HepG2 (cell line): ENCODE results near the gene SRSF8. TPM values are rescaled to one million over a fixed set of nuclear protein-coding genes. Genes with fewer than 3 reads are reported as not detected.

ENCODE experiments used
- FOXO1 ChIP-seq: sonication (generic); formaldehyde crosslinking; IDR thresholded peaks from 2 replicates; pipeline ENCODE4 v1.4.0; 2020; ENCODE audit warnings: missing genetic modification reagents
- IKZF4 ChIP-seq: sonication (generic); formaldehyde crosslinking; IDR thresholded peaks from 2 replicates; pipeline ENCODE4 v1.5.1; 2020; ENCODE audit warnings: borderline replicate concordance, mild to moderate bottlenecking, low read depth, missing genetic modification reagents; ENCODE audit errors: not compliant biosample characterization
- MEIS2 ChIP-seq: sonication (generic); formaldehyde crosslinking; IDR thresholded peaks from 2 replicates; pipeline ENCODE4 v1.9.0; 2021; ENCODE audit warnings: mild to moderate bottlenecking, missing genetic modification reagents
- SKI ChIP-seq: fragments of 450-650 bp; IDR thresholded peaks from one replicate; pipeline ENCODE4 v1.6.1; 2018; ENCODE audit warnings: mild to moderate bottlenecking; ENCODE audit not compliant: partially characterized antibody
- SP5 ChIP-seq: IDR thresholded peaks from 2 replicates; pipeline ENCODE4 v1.6.1; 2016; ENCODE audit warnings: low read depth, borderline replicate concordance
- ZBTB38 ChIP-seq: sonication (generic); formaldehyde crosslinking; IDR thresholded peaks from 2 replicates; pipeline ENCODE4 v1.5.1; 2020; ENCODE audit warnings: mild to moderate bottlenecking, missing genetic modification reagents
- ZNF10 ChIP-seq: sonication (generic); formaldehyde crosslinking; IDR thresholded peaks from 2 replicates; pipeline ENCODE4 v1.4.0; 2020; ENCODE audit warnings: mild to moderate bottlenecking, low read depth, missing genetic modification reagents, borderline replicate concordance
- ZNF326 ChIP-seq: sonication (generic); formaldehyde crosslinking; IDR thresholded peaks from 2 replicates; pipeline ENCODE4 v1.4.0; 2020; ENCODE audit warnings: missing genetic modification reagents, borderline replicate concordance
- ZNF607 ChIP-seq: sonication (generic); formaldehyde crosslinking; IDR thresholded peaks from 2 replicates; pipeline ENCODE4 v1.5.1; 2020; ENCODE audit warnings: missing genetic modification reagents, mild to moderate bottlenecking, borderline replicate concordance
- ZNF619 ChIP-seq: sonication (generic); formaldehyde crosslinking; IDR thresholded peaks from 2 replicates; pipeline ENCODE4 v1.4.0; 2020; ENCODE audit warnings: mild to moderate bottlenecking, missing genetic modification reagents
- polyA plus RNA-seq, 8 experiments: library from polyadenylated mRNA; depleted of rRNA in 3 of 8; stranded (reverse) in 7 of 8; unstranded in 1 of 8; fragments of >200 nt; fragmentation: Illumina TruSeq in 4 of 8; extraction: Trizol in 4 of 8; gene quantifications; 2 replicates each; pipeline versions ENCODE4 v1.2.1 to v1.2.3, GENCODE V29; 2011 to 2016; ENCODE audit warnings: low read depth in 4 of 8, missing spikeins in 1 of 8, mixed read lengths in 1 of 8; ENCODE audit not compliant: insufficient read depth in 1 of 8
- total RNA-seq, 5 experiments: library from RNA; depleted of rRNA; stranded (reverse); fragments of >200 nt; fragmentation: Illumina TruSeq; extraction: Trizol; gene quantifications; 2 replicates each; pipeline ENCODE4 v1.2.3, GENCODE V29; 2016; ENCODE audit warnings: low read depth in 1 of 5
- TF ChIP-seq, protein P1 (sequence below): sonication (generic); formaldehyde crosslinking; IDR thresholded peaks from 2 replicates; pipeline ENCODE4 v1.4.0; 2020; ENCODE audit warnings: missing genetic modification reagents
- TF ChIP-seq, protein P2 (sequence below): sonication (generic); formaldehyde crosslinking; IDR thresholded peaks from 2 replicates; pipeline ENCODE4 v1.4.0; 2020; ENCODE audit warnings: mild to moderate bottlenecking, missing genetic modification reagents
- TF ChIP-seq, protein P3 (sequence below): IDR thresholded peaks from 2 replicates; pipeline ENCODE4 v1.6.1; 2016; ENCODE audit warnings: control low read depth
- TF ChIP-seq, protein P4 (sequence below): sonication (generic); formaldehyde crosslinking; IDR thresholded peaks from 2 replicates; pipeline ENCODE4 v1.5.0; 2020; ENCODE audit warnings: mild to moderate bottlenecking, missing genetic modification reagents, borderline replicate concordance
- TF ChIP-seq, protein P5 (sequence below): sonication (generic); formaldehyde crosslinking; IDR thresholded peaks from 2 replicates; pipeline ENCODE4 v1.5.0; 2020; ENCODE audit warnings: mild to moderate bottlenecking, missing genetic modification reagents
- TF ChIP-seq, protein P6 (sequence below): sonication (generic); formaldehyde crosslinking; IDR thresholded peaks from 2 replicates; pipeline ENCODE4 v1.5.0; 2020; ENCODE audit warnings: mild to moderate bottlenecking, missing genetic modification reagents

SRSF8 gene
- total and polyA plus RNA-seq, 2 of the 13 experiments (the other 11 are each of a cell fraction or from before 2014, with no cell fraction given), result 21.8 to 25.8 TPM

DNA sequence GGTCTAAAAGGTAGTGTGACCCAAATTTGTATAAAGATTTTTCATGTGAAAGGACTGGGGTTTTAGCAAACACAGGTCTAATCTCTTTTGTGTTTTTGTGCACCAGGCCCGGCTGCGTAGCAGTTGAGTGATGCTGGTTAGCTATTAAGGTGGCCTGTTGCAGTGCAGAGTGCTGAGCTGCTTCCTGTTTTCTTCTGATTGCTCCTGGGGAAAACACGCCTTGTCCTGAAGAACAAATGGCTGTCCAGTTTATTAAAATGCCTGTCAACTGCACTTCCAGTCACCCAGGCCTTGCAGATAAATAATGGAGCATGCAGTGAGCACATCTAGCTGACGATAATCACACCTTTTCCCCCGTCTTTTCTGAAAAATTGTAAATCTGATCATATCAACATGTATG lies 1.8 kb downstream of the SRSF8 start (continued):
- TF ChIP-seq, protein P1, sequence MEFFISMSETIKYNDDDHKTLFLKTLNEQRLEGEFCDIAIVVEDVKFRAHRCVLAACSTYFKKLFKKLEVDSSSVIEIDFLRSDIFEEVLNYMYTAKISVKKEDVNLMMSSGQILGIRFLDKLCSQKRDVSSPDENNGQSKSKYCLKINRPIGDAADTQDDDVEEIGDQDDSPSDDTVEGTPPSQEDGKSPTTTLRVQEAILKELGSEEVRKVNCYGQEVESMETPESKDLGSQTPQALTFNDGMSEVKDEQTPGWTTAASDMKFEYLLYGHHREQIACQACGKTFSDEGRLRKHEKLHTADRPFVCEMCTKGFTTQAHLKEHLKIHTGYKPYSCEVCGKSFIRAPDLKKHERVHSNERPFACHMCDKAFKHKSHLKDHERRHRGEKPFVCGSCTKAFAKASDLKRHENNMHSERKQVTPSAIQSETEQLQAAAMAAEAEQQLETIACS (CRISPR knock-in tag), result no peak
- TF ChIP-seq ZNF10 (CRISPR knock-in tag), result no peak
- TF ChIP-seq ZNF619, result no peak
- TF ChIP-seq, protein P2, sequence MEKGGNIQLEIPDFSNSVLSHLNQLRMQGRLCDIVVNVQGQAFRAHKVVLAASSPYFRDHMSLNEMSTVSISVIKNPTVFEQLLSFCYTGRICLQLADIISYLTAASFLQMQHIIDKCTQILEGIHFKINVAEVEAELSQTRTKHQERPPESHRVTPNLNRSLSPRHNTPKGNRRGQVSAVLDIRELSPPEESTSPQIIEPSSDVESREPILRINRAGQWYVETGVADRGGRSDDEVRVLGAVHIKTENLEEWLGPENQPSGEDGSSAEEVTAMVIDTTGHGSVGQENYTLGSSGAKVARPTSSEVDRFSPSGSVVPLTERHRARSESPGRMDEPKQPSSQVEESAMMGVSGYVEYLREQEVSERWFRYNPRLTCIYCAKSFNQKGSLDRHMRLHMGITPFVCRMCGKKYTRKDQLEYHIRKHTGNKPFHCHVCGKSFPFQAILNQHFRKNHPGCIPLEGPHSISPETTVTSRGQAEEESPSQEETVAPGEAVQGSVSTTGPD (CRISPR knock-in tag), result no peak
- TF ChIP-seq FOXO1, result peak; percentile 73; the same call in 1 of the 2 replicates
- TF ChIP-seq SP5, result no peak
- TF ChIP-seq ZBTB38 (CRISPR knock-in tag), result no peak
- TF ChIP-seq, protein P3, sequence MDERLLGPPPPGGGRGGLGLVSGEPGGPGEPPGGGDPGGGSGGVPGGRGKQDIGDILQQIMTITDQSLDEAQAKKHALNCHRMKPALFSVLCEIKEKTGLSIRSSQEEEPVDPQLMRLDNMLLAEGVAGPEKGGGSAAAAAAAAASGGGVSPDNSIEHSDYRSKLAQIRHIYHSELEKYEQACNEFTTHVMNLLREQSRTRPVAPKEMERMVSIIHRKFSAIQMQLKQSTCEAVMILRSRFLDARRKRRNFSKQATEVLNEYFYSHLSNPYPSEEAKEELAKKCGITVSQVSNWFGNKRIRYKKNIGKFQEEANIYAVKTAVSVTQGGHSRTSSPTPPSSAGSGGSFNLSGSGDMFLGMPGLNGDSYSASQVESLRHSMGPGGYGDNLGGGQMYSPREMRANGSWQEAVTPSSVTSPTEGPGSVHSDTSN (CRISPR knock-in tag), result peak; percentile 42; the same call in 1 of the 2 replicates
- TF ChIP-seq MEIS2, result peak; percentile 78
- TF ChIP-seq, protein P4, sequence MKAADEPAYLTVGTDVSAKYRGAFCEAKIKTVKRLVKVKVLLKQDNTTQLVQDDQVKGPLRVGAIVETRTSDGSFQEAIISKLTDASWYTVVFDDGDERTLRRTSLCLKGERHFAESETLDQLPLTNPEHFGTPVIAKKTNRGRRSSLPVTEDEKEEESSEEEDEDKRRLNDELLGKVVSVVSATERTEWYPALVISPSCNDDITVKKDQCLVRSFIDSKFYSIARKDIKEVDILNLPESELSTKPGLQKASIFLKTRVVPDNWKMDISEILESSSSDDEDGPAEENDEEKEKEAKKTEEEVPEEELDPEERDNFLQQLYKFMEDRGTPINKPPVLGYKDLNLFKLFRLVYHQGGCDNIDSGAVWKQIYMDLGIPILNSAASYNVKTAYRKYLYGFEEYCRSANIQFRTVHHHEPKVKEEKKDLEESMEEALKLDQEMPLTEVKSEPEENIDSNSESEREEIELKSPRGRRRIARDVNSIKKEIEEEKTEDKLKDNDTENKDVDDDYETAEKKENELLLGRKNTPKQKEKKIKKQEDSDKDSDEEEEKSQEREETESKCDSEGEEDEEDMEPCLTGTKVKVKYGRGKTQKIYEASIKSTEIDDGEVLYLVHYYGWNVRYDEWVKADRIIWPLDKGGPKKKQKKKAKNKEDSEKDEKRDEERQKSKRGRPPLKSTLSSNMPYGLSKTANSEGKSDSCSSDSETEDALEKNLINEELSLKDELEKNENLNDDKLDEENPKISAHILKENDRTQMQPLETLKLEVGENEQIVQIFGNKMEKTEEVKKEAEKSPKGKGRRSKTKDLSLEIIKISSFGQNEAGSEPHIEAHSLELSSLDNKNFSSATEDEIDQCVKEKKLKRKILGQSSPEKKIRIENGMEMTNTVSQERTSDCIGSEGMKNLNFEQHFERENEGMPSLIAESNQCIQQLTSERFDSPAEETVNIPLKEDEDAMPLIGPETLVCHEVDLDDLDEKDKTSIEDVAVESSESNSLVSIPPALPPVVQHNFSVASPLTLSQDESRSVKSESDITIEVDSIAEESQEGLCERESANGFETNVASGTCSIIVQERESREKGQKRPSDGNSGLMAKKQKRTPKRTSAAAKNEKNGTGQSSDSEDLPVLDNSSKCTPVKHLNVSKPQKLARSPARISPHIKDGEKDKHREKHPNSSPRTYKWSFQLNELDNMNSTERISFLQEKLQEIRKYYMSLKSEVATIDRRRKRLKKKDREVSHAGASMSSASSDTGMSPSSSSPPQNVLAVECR (CRISPR knock-in tag), result peak; percentile 57; the same call in 1 of the 2 replicates
- TF ChIP-seq, protein P5, sequence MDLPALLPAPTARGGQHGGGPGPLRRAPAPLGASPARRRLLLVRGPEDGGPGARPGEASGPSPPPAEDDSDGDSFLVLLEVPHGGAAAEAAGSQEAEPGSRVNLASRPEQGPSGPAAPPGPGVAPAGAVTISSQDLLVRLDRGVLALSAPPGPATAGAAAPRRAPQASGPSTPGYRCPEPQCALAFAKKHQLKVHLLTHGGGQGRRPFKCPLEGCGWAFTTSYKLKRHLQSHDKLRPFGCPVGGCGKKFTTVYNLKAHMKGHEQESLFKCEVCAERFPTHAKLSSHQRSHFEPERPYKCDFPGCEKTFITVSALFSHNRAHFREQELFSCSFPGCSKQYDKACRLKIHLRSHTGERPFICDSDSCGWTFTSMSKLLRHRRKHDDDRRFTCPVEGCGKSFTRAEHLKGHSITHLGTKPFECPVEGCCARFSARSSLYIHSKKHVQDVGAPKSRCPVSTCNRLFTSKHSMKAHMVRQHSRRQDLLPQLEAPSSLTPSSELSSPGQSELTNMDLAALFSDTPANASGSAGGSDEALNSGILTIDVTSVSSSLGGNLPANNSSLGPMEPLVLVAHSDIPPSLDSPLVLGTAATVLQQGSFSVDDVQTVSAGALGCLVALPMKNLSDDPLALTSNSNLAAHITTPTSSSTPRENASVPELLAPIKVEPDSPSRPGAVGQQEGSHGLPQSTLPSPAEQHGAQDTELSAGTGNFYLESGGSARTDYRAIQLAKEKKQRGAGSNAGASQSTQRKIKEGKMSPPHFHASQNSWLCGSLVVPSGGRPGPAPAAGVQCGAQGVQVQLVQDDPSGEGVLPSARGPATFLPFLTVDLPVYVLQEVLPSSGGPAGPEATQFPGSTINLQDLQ (CRISPR knock-in tag), result no peak
- TF ChIP-seq ZNF326, result no peak
- TF ChIP-seq ZNF607, result no peak
- TF ChIP-seq, protein P6, sequence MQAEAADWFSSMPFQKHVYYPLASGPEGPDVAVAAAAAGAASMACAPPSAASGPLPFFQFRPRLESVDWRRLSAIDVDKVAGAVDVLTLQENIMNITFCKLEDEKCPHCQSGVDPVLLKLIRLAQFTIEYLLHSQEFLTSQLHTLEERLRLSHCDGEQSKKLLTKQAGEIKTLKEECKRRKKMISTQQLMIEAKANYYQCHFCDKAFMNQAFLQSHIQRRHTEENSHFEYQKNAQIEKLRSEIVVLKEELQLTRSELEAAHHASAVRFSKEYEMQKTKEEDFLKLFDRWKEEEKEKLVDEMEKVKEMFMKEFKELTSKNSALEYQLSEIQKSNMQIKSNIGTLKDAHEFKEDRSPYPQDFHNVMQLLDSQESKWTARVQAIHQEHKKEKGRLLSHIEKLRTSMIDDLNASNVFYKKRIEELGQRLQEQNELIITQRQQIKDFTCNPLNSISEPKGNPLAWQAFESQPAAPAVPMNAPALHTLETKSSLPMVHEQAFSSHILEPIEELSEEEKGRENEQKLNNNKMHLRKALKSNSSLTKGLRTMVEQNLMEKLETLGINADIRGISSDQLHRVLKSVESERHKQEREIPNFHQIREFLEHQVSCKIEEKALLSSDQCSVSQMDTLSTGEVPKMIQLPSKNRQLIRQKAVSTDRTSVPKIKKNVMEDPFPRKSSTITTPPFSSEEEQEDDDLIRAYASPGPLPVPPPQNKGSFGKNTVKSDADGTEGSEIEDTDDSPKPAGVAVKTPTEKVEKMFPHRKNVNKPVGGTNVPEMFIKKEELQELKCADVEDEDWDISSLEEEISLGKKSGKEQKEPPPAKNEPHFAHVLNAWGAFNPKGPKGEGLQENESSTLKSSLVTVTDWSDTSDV (CRISPR knock-in tag), result no peak
- no peak for TF ChIP-seq IKZF4 (CRISPR knock-in tag)
- no peak for TF ChIP-seq SKI
